Liver (tissue), 9 donors: ENCODE measurements around the gene KIF26B. TPM values are rescaled to one million over a fixed set of nuclear protein-coding genes. Genes with fewer than 3 reads are reported as not detected.

Source experiments
- DNase-seq: peaks from one replicate; pipeline ENCODE4 v3.0.0-alpha.2; 2017; ENCODE audit warnings: low spot score
- H3K27ac ChIP-seq, 2 donors: one replicate each; pipeline ENCODE4 v1.7.0; 2013; ENCODE audit warnings: inconsistent platforms in 2 of 2, low read length in 2 of 2, control low read depth in 1 of 2, low read depth in 1 of 2, mild to moderate bottlenecking in 1 of 2
- H3K27me3 ChIP-seq, 4 donors: one replicate each; pipeline versions ENCODE4 v1.6.1 to v1.7.0; 2013; ENCODE audit warnings: low read length in 3 of 4, inconsistent platforms in 1 of 4, mild to moderate bottlenecking in 1 of 4, moderate library complexity in 1 of 4; ENCODE audit not compliant: control insufficient read depth in 4 of 4, insufficient read depth in 4 of 4
- H3K36me3 ChIP-seq, 4 donors: one replicate each; pipeline versions ENCODE4 v1.6.1 to v1.7.0; 2013; ENCODE audit warnings: low read length in 3 of 4, mild to moderate bottlenecking in 3 of 4, low read depth in 1 of 4, moderate library complexity in 1 of 4; ENCODE audit not compliant: control insufficient read depth in 4 of 4, insufficient read depth in 3 of 4
- H3K4me1 ChIP-seq, 4 donors: one replicate each; pipeline versions ENCODE4 v1.6.1 to v1.7.0; 2013; ENCODE audit warnings: low read length in 3 of 4, mild to moderate bottlenecking in 3 of 4, moderate library complexity in 1 of 4; ENCODE audit not compliant: control insufficient read depth in 4 of 4, insufficient read depth in 4 of 4
- H3K4me3 ChIP-seq, 3 donors: one replicate each; pipeline versions ENCODE4 v1.6.1 to v1.7.0; 2013; ENCODE audit warnings: low read length in 3 of 3, control low read depth in 1 of 3, low read depth in 1 of 3, mild to moderate bottlenecking in 1 of 3
- H3K9ac ChIP-seq, 2 donors: one replicate each; pipeline ENCODE4 v1.7.0; 2013; ENCODE audit warnings: low read length in 2 of 2, mild to moderate bottlenecking in 2 of 2, moderate library complexity in 2 of 2, control low read depth in 1 of 2, low read depth in 1 of 2
- H3K9me3 ChIP-seq, 4 donors: one replicate each; pipeline versions ENCODE4 v1.6.1 to v1.7.0; 2013; ENCODE audit warnings: low read length in 3 of 4; ENCODE audit not compliant: control insufficient read depth in 4 of 4
- ATF3 ChIP-seq: IDR thresholded peaks from 2 replicates; pipeline ENCODE4 v1.6.1; 2016; ENCODE audit warnings: antibody characterized with exemption
- CTCF ChIP-seq: fragments of 150-350 bp; IDR thresholded peaks from 2 replicates; pipeline ENCODE4 v1.5.1; 2017; ENCODE audit warnings: improper control_type of control experiment, low read depth, low read length; ENCODE audit not compliant: missing input control
- EGR1 ChIP-seq, 2 donors: IDR thresholded peaks; 2 replicates each; pipeline ENCODE4 v1.6.1; 2016 to 2018; ENCODE audit warnings: antibody characterized with exemption in 2 of 2, low read depth in 2 of 2
- FOXA1 ChIP-seq: IDR thresholded peaks from 2 replicates; pipeline ENCODE4 v1.6.1; 2016; ENCODE audit warnings: antibody characterized with exemption
- FOXA2 ChIP-seq: IDR thresholded peaks from 2 replicates; pipeline ENCODE4 v1.6.1; 2016; ENCODE audit warnings: antibody characterized with exemption
- GABPA ChIP-seq, 2 donors: IDR thresholded peaks in 1 of 2; conservative IDR thresholded peaks in 1 of 2; 2 replicates each; pipeline ENCODE4 v1.6.1; 2016; ENCODE audit warnings: antibody characterized with exemption in 2 of 2, mild to moderate bottlenecking in 1 of 2, moderate library complexity in 1 of 2
- HNF4A ChIP-seq, 2 donors: conservative IDR thresholded peaks; 2 replicates each; pipeline ENCODE4 v1.6.1; 2016; ENCODE audit warnings: antibody characterized with exemption in 2 of 2, mild to moderate bottlenecking in 2 of 2
- HNF4G ChIP-seq: IDR thresholded peaks from 2 replicates; pipeline ENCODE4 v1.6.1; 2016; ENCODE audit warnings: antibody characterized with exemption
- JUND ChIP-seq, 2 donors: IDR thresholded peaks; 2 replicates each; pipeline ENCODE4 v1.6.1; 2016; ENCODE audit warnings: antibody characterized with exemption in 2 of 2
- MAX ChIP-seq: IDR thresholded peaks from 2 replicates; pipeline ENCODE4 v1.6.1; 2016; ENCODE audit warnings: antibody characterized with exemption
- NR2F2 ChIP-seq: IDR thresholded peaks from 2 replicates; pipeline ENCODE4 v1.6.1; 2016; ENCODE audit warnings: antibody characterized with exemption
- RAD21 ChIP-seq, 2 donors: IDR thresholded peaks; 2 replicates each; pipeline ENCODE4 v1.6.1; 2016; ENCODE audit warnings: antibody characterized with exemption in 2 of 2, mild to moderate bottlenecking in 2 of 2
- REST ChIP-seq: IDR thresholded peaks from 2 replicates; pipeline ENCODE4 v1.6.1; 2016; ENCODE audit warnings: antibody characterized with exemption, mild to moderate bottlenecking
- RXRA ChIP-seq, 2 donors: IDR thresholded peaks; 2 replicates each; pipeline ENCODE4 v1.6.1; 2017 to 2018; ENCODE audit warnings: antibody characterized with exemption in 2 of 2, mild to moderate bottlenecking in 1 of 2
- SP1 ChIP-seq: IDR thresholded peaks from 2 replicates; pipeline ENCODE4 v1.6.1; 2018; ENCODE audit warnings: antibody characterized with exemption, mild to moderate bottlenecking
- TAF1 ChIP-seq: conservative IDR thresholded peaks from 2 replicates; pipeline ENCODE4 v1.6.1; 2016; ENCODE audit warnings: antibody characterized with exemption, mild to moderate bottlenecking
- YY1 ChIP-seq: IDR thresholded peaks from 2 replicates; pipeline ENCODE4 v1.6.1; 2016; ENCODE audit warnings: antibody characterized with exemption, mild to moderate bottlenecking
- ZBTB33 ChIP-seq: IDR thresholded peaks from 2 replicates; pipeline ENCODE4 v1.6.1; 2016; ENCODE audit warnings: antibody characterized with exemption
- WGBS: extraction: QIAGEN DNeasy Blood & Tissue Kit; methylation state at CpG from one replicate; pipeline ENCODE4 v1.1.7; 2013; 5-methylcytosine and 5-hydroxymethylcytosine counted together
- polyA plus RNA-seq, 2 donors: library from polyadenylated mRNA; stranded (reverse) in 1 of 2; unstranded in 1 of 2; fragments of 200-250 nt in 1 of 2; fragments of >200 nt in 1 of 2; fragmentation: Nextera tagmentation in 1 of 2; extraction: Ambion mirVana in 1 of 2; gene quantifications; one replicate each; pipeline versions ENCODE4 v1.2.1 to v1.2.3, GENCODE V29; 2013 to 2015
- total RNA-seq, 2 donors: library from RNA; depleted of rRNA; stranded (reverse); fragments of >200 nt; gene quantifications; one replicate each; pipeline ENCODE4 v1.2.3, GENCODE V29; 2014
- donor health status: healthy.
- donor health status: healthy.
- donor health status: healthy.
- donor health status: healthy.
- donor health status: healthy.

Gene KIF26B
- total and polyA plus RNA-seq, 4 donors = 0.10 to 1.7 (median 0.34) TPM

GRCh38 chr1:245428681-245429080, 273.9 kb downstream of the KIF26B start:
- Histone ChIP-seq H3K9me3 (no peaks in the 10 kb centered on the region), H3K36me3 (no peaks in the 10 kb centered on the region), H3K27ac (no peak overlapping the region), H3K9ac (no peak overlapping the region), H3K4me3 (no peak overlapping the region), H3K4me1 (no peaks in the 10 kb centered on the region), H3K27me3 (no peaks in the 10 kb centered on the region)
- 67% methylated on average over 4 of the region's 4 CpGs for WGBS
- no peak for DNase-seq
- TF ChIP-seq EGR1 (IDR thresholded peaks at IDR 0.05; ENCODE audit: low read depth in 2 of 2) (no peak), MAX (no peak), JUND (IDR thresholded peaks at IDR 0.05) (no peak), FOXA1 (no peak), NR2F2 (no peak), RAD21 (IDR thresholded peaks at IDR 0.05) (no peak)

GRCh38 chr1:245431706-245432105, 276.9 kb downstream of the KIF26B start:
- TF ChIP-seq REST (no peak), JUND (IDR thresholded peaks at IDR 0.05) (no peak), HNF4G (no peak), GABPA (IDR thresholded peaks at IDR 0.05 in 1 of 2, conservative IDR thresholded peaks at IDR 0.05 in 1 of 2) (no peak), EGR1 (IDR thresholded peaks at IDR 0.05; ENCODE audit: low read depth in 2 of 2) (no peak), HNF4A (conservative IDR thresholded peaks at IDR 0.05) (no peak), YY1 (no peak), RAD21 (IDR thresholded peaks at IDR 0.05) (no peak), ZBTB33 (no peak), MAX (no peak), FOXA1 (no peak), RXRA (IDR thresholded peaks at IDR 0.05) (no peak), ATF3 (no peak), NR2F2 (no peak), CTCF (no peak), SP1 (no peak), FOXA2 (no peak), TAF1 (no peak)
- WGBS = 92% methylated on average over 3 of the region's 3 CpGs
- Histone ChIP-seq H3K4me3 (no peak overlapping the region), H3K9me3 (no peaks in the 10 kb centered on the region), H3K4me1 (no peaks in the 10 kb centered on the region), H3K9ac (no peak overlapping the region), H3K27me3 (no peaks in the 10 kb centered on the region), H3K27ac (no peak overlapping the region), H3K36me3 (no peaks in the 10 kb centered on the region)
- DNase-seq = no peak
